Skeletal muscle tissue (tissue), 4 donors: ENCODE results near the gene NFIX. TPM values are rescaled to one million over a fixed set of nuclear protein-coding genes. Genes with fewer than 3 reads are reported as not detected.
"Not testable (repeated sequence)": the region's sequence is repeated elsewhere in the genome, so short reads cannot be mapped to it uniquely, and the experiment has no call there.

Experiments
- H3K27ac ChIP-seq: one replicate; pipeline ENCODE4 v1.7.0; 2013; ENCODE audit warnings: mild to moderate bottlenecking, low read depth, low read length, inconsistent platforms
- H3K27me3 ChIP-seq, 3 donors: one replicate each; pipeline ENCODE4 v1.7.0; 2013; ENCODE audit warnings: low read length in 3 of 3; ENCODE audit not compliant: control insufficient read depth in 3 of 3, insufficient read depth in 3 of 3
- H3K36me3 ChIP-seq, 3 donors: one replicate each; pipeline ENCODE4 v1.7.0; 2013; ENCODE audit warnings: low read length in 3 of 3; ENCODE audit not compliant: control insufficient read depth in 3 of 3, insufficient read depth in 3 of 3
- H3K4me1 ChIP-seq, 3 donors: one replicate each; pipeline ENCODE4 v1.7.0; 2013; ENCODE audit warnings: low read length in 3 of 3, mild to moderate bottlenecking in 3 of 3; ENCODE audit not compliant: control insufficient read depth in 3 of 3, insufficient read depth in 3 of 3
- H3K4me3 ChIP-seq, 3 donors: one replicate each; pipeline ENCODE4 v1.7.0; 2013; ENCODE audit warnings: low read length in 3 of 3
- H3K9ac ChIP-seq, 3 donors: one replicate each; pipeline ENCODE4 v1.7.0; 2013; ENCODE audit warnings: low read length in 3 of 3, mild to moderate bottlenecking in 3 of 3, moderate library complexity in 2 of 3, low read depth in 1 of 3
- H3K9me3 ChIP-seq, 3 donors: one replicate each; pipeline ENCODE4 v1.7.0; 2013; ENCODE audit warnings: low read length in 3 of 3; ENCODE audit not compliant: control insufficient read depth in 3 of 3
- total RNA-seq: library from RNA; depleted of rRNA; stranded (reverse); fragments of >200 nt; gene quantifications from one replicate; pipeline ENCODE4 v1.2.3, GENCODE V29; 2014
- donor health status: Osteomylitis.

NFIX gene
- total RNA-seq, 1 donor from 2014 or later, result 49.1 TPM

GRCh38 chr19:12957389-12957952 lies 37.8 kb upstream of the NFIX start:
- peaks cover 35 to 40% (median 36%) of the 10 kb centered on the region in 3 donors for H3K4me1 ChIP-seq

GRCh38 chr19:12959481-12959880 lies 35.8 kb upstream of the NFIX start:
- Histone ChIP-seq H3K27me3 (no peaks in the 10 kb centered on the region), H3K36me3 (peaks cover 0 to 8% (median 0%) of the 10 kb centered on the region in 3 donors), H3K9ac (no peak overlapping the region), H3K9me3 (no peaks in the 10 kb centered on the region), H3K4me3 (no peak overlapping the region), H3K27ac (no peak overlapping the region), H3K4me1 (peaks cover 16 to 23% (median 19%) of the 10 kb centered on the region in 3 donors)

More at GRCh38 chr19:12957389-12957952, 37.8 kb upstream of the NFIX start:
- not testable (repeated sequence) for H3K27me3 ChIP-seq, H3K9me3 ChIP-seq
- Histone ChIP-seq H3K9ac (peak overlapping the region; percentile 91 to 95 (median 92)), H3K4me3 (peak overlapping the region; percentile 86 to 98 (median 91)), H3K36me3 (peaks cover 14 to 16% (median 15%) of the 10 kb centered on the region in 3 donors), H3K27ac (peak overlapping the region; percentile 81)

GRCh38 chr19:12965017-12965811 lies 30.1 kb upstream of the NFIX start:
- H3K9ac ChIP-seq, result peak overlapping the region; percentile 21 to 75 (median 72)
- no peaks in the 10 kb centered on the region for H3K27me3 ChIP-seq
- peak overlapping the region; percentile 69 to 81 (median 80) for H3K4me3 ChIP-seq
- no peaks in the 10 kb centered on the region for H3K36me3 ChIP-seq
- peaks cover 3 to 17% (median 15%) of the 10 kb centered on the region in 3 donors for H3K4me1 ChIP-seq
- no peaks in the 10 kb centered on the region for H3K9me3 ChIP-seq
- H3K27ac ChIP-seq, result no peak overlapping the region

GRCh38 chr19:12965812-12966135 lies 29.5 kb upstream of the NFIX start:
- H3K9me3 ChIP-seq, result no peaks in the 10 kb centered on the region
- H3K27me3 ChIP-seq, result no peaks in the 10 kb centered on the region
- H3K9ac ChIP-seq, result peak overlapping the region in 2 of 3 donors; percentile 72 to 75
- H3K4me1 ChIP-seq, result peaks cover 3 to 17% (median 15%) of the 10 kb centered on the region in 3 donors
- H3K4me3 ChIP-seq, result peak overlapping the region in 2 of 3 donors; percentile 69 to 81
- H3K27ac ChIP-seq, result no peak overlapping the region
- H3K36me3 ChIP-seq, result no peaks in the 10 kb centered on the region

- H3K27ac ChIP-seq, result no peak overlapping the region
- H3K4me3 ChIP-seq, result no peak overlapping the region
- H3K4me1 ChIP-seq, result peaks cover 3 to 17% (median 15%) of the 10 kb centered on the region in 3 donors
- no peaks in the 10 kb centered on the region for H3K9me3 ChIP-seq
- no peak overlapping the region for H3K9ac ChIP-seq
- no peaks in the 10 kb centered on the region for H3K27me3 ChIP-seq
- H3K36me3 ChIP-seq, result no peaks in the 10 kb centered on the region
Observed at GRCh38 chr19:12967907-12968306, 27.4 kb upstream of the NFIX start.

GRCh38 chr19:12969292-12969988 lies 25.8 kb upstream of the NFIX start, which contains the start of gene DAND5:
Gene DAND5 (plus strand): TSS chr19:12969576. CDS start chr19:12969661, 85 bp downstream.
- Histone ChIP-seq H3K36me3 (no peaks in the 10 kb centered on the region), H3K27ac (no peak within 1 kb of the TSS), H3K4me3 (no peak within 1 kb of the TSS), H3K9me3 (no peaks in the 10 kb centered on the region), H3K9ac (peak within 1 kb of the TSS in 2 of 3 donors; percentile 28 to 60), H3K27me3 (no peaks in the 10 kb centered on the region), H3K4me1 (peaks cover 3 to 17% (median 15%) of the 10 kb centered on the region in 3 donors)

GRCh38 chr19:12970070-12970820 lies 25.0 kb upstream of the NFIX start:
- Histone ChIP-seq H3K36me3 (no peaks in the 10 kb centered on the region), H3K4me1 (peaks cover 3 to 15% (median 12%) of the 10 kb centered on the region in 3 donors), H3K4me3 (no peak overlapping the region), H3K9me3 (no peaks in the 10 kb centered on the region), H3K27me3 (no peaks in the 10 kb centered on the region), H3K27ac (no peak overlapping the region), H3K9ac (no peak overlapping the region)

GRCh38 chr19:12973236-12973635 lies 22.0 kb upstream of the NFIX start:
- Histone ChIP-seq H3K27me3 (no peaks in the 10 kb centered on the region), H3K4me3 (no peak overlapping the region), H3K36me3 (no peaks in the 10 kb centered on the region), H3K27ac (no peak overlapping the region), H3K9me3 (no peaks in the 10 kb centered on the region), H3K4me1 (peaks cover 3 to 10% (median 10%) of the 10 kb centered on the region in 3 donors), H3K9ac (no peak overlapping the region)

GRCh38 chr19:12974301-12975220 lies 20.7 kb upstream of the NFIX start:
- no peak overlapping the region for H3K9ac ChIP-seq
- no peaks in the 10 kb centered on the region for H3K27me3 ChIP-seq
- H3K27ac ChIP-seq, result no peak overlapping the region
- no peaks in the 10 kb centered on the region for H3K9me3 ChIP-seq
- no peak overlapping the region for H3K4me3 ChIP-seq
- peaks cover 3 to 7% (median 7%) of the 10 kb centered on the region in 3 donors for H3K4me1 ChIP-seq
- H3K36me3 ChIP-seq, result no peaks in the 10 kb centered on the region
